Neural progenitor cell (in vitro differentiated cells): ENCODE data around the gene TLK1. TPM values are rescaled to one million over a fixed set of nuclear protein-coding genes. Genes with fewer than 3 reads are reported as not detected.

Experiments used
- DNase-seq: peaks from one replicate; pipeline ENCODE4 v3.0.0-alpha.2; 2016; ENCODE audit warnings: low spot score
- H2AFZ ChIP-seq: fragments of 200-600 bp; sonication (generic); replicated peaks from 2 replicates; pipeline ENCODE4 v1.6.1; 2016; ENCODE audit warnings: antibody characterized with exemption
- H3F3A ChIP-seq: fragments of 200-600 bp; sonication (generic); 2 replicates; pipeline ENCODE4 v1.6.1; 2016; ENCODE audit warnings: antibody characterized with exemption, low read depth
- H3K27ac ChIP-seq: fragments of 200-600 bp; sonication (generic); 2 replicates; pipeline ENCODE4 v1.5.1; 2016; ENCODE audit warnings: mild to moderate bottlenecking
- H3K27me3 ChIP-seq: fragments of 200-600 bp; sonication (generic); 2 replicates; pipeline ENCODE4 v1.6.1; 2016; ENCODE audit warnings: mild to moderate bottlenecking, moderate library complexity
- H3K36me3 ChIP-seq: fragments of 200-600 bp; sonication (generic); 2 replicates; pipeline ENCODE4 v1.5.1; 2016
- H3K4me1 ChIP-seq: fragments of 200-600 bp; sonication (generic); 2 replicates; pipeline ENCODE4 v1.6.1; 2016; ENCODE audit warnings: mixed run types
- H3K4me2 ChIP-seq: fragments of 200-600 bp; sonication (generic); 2 replicates; pipeline ENCODE4 v1.6.1; 2016
- H3K4me3 ChIP-seq: fragments of 200-600 bp; sonication (generic); 2 replicates; pipeline ENCODE4 v1.5.1; 2016
- H3K79me2 ChIP-seq: fragments of 200-600 bp; sonication (generic); 2 replicates; pipeline ENCODE4 v1.6.1; 2016; ENCODE audit warnings: low read depth
- H3K9ac ChIP-seq: fragments of 200-600 bp; sonication (generic); 2 replicates; pipeline ENCODE4 v1.6.1; 2016
- H3K9me3 ChIP-seq: fragments of 200-600 bp; sonication (generic); 2 replicates; pipeline ENCODE4 v1.5.1; 2016; ENCODE audit warnings: low read depth
- H4K20me1 ChIP-seq: fragments of 200-600 bp; sonication (generic); 2 replicates; pipeline ENCODE4 v1.6.1; 2016; ENCODE audit warnings: low read depth
- H3K27ac Mint-ChIP-seq: 3 replicates; pipeline ENCODE4 v1.8.0; 2021; ENCODE audit warnings: mixed read lengths
- H3K27me3 Mint-ChIP-seq: 2 replicates; pipeline ENCODE4 v1.8.0; 2022; ENCODE audit warnings: low read depth, mild to moderate bottlenecking, inconsistent platforms, moderate library complexity, mixed read lengths; ENCODE audit not compliant: insufficient read depth
- H3K36me3 Mint-ChIP-seq: 3 replicates; pipeline ENCODE4 v1.8.0; 2021; ENCODE audit warnings: mixed read lengths
- H3K4me1 Mint-ChIP-seq: 3 replicates; pipeline ENCODE4 v1.8.0; 2021; ENCODE audit warnings: mixed read lengths
- H3K4me3 Mint-ChIP-seq: 3 replicates; pipeline ENCODE4 v1.8.0; 2021; ENCODE audit warnings: mild to moderate bottlenecking, moderate library complexity, mixed read lengths
- H3K9me3 Mint-ChIP-seq: 3 replicates; pipeline ENCODE4 v1.8.0; 2020; ENCODE audit warnings: mixed read lengths
- CTCF ChIP-seq: fragments of 200-600 bp; sonication (generic); IDR thresholded peaks from 2 replicates; pipeline ENCODE4 v1.5.1; 2017; ENCODE audit warnings: antibody characterized with exemption, mild to moderate bottlenecking
- EZH2 ChIP-seq: fragments of 200-600 bp; sonication (generic); IDR thresholded peaks from 2 replicates; pipeline ENCODE4 v1.6.1; 2017; ENCODE audit warnings: antibody characterized with exemption, mild to moderate bottlenecking, moderate library complexity
- EZH2phosphoT487 ChIP-seq: fragments of 200-600 bp; sonication (generic); IDR thresholded peaks from 2 replicates; pipeline ENCODE4 v1.6.1; 2017; ENCODE audit warnings: antibody characterized with exemption
- total RNA-seq: library from RNA; depleted of rRNA; stranded (reverse); fragments of >200 nt; gene quantifications from 2 replicates; pipeline ENCODE4 v1.2.3, GENCODE V29; 2015; ENCODE audit warnings: low replicate concordance

TLK1 gene
- total RNA-seq, 1 donor from 2014 or later, result 31.1 TPM

- no peaks in the 10 kb centered on the region for H3K27me3 Mint-ChIP-seq
- Histone ChIP-seq H3K4me2 (no peak overlapping the region), H3K27me3 (no peaks in the 10 kb centered on the region), H3K79me2 (peaks cover 100% of the 10 kb centered on the region), H3F3A (no peaks in the 10 kb centered on the region), H3K4me1 (peaks cover 11% of the 10 kb centered on the region), H4K20me1 (peaks cover 12% of the 10 kb centered on the region), H3K27ac (no peak overlapping the region), H3K9me3 (no peaks in the 10 kb centered on the region), H3K4me3 (no peak overlapping the region), H3K36me3 (peaks cover 10% of the 10 kb centered on the region), H2AFZ (no peak overlapping the region), H3K9ac (no peak overlapping the region)
- H3K36me3 Mint-ChIP-seq, result peaks cover 55% of the 10 kb centered on the region
- no peak for DNase-seq
- H3K9me3 Mint-ChIP-seq, result peaks cover 19% of the 10 kb centered on the region
- H3K4me1 Mint-ChIP-seq, result peaks cover 4% of the 10 kb centered on the region
- TF ChIP-seq EZH2 (no peak), EZH2phosphoT487 (no peak), CTCF (no peak)
- no peak overlapping the region for H3K4me3 Mint-ChIP-seq
- H3K27ac Mint-ChIP-seq, result no peak overlapping the region
Observed at GRCh38 chr2:171107803-171108202, 52.9 kb downstream of the TLK1 start.

- Histone ChIP-seq H3K27ac (no peak overlapping the region), H3K9ac (no peak overlapping the region), H3K79me2 (peaks cover 100% of the 10 kb centered on the region), H3K4me3 (no peak overlapping the region), H3K9me3 (peaks cover 7% of the 10 kb centered on the region), H3K4me1 (peaks cover 18% of the 10 kb centered on the region), H3F3A (no peaks in the 10 kb centered on the region), H3K4me2 (no peak overlapping the region), H4K20me1 (peaks cover 9% of the 10 kb centered on the region), H2AFZ (no peak overlapping the region), H3K27me3 (no peaks in the 10 kb centered on the region), H3K36me3 (peaks cover 30% of the 10 kb centered on the region)
- Mint-ChIP-seq H3K27me3 (no peaks in the 10 kb centered on the region), H3K36me3 (peaks cover 55% of the 10 kb centered on the region), H3K4me1 (peaks cover 7% of the 10 kb centered on the region), H3K27ac (no peak overlapping the region), H3K9me3 (peaks cover 30% of the 10 kb centered on the region), H3K4me3 (no peak overlapping the region)
- no peak for DNase-seq
- no peak for TF ChIP-seq EZH2
Observed at GRCh38 chr2:171104379-171104778, 56.3 kb downstream of the TLK1 start.

DNA sequence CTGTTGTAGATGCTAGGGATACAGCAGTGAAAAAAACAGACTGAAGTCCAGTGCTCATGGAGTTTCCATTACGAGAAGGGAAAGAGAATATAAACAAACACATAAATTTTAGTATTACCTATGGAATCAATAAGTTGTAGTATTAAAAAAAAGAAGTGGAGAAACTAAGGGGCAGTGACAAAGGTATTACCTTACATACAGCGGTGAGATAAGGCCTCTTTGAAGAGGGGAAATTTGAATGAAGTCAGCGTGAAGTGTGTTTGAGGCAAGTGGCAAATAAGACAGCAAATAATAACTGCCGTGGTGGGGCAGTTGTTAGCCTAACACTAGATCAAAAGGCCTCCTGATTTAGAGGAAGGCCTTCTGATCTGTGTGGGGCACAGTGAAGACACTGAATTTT, 57.9 kb downstream of the TLK1 start:
- Histone ChIP-seq H3K9ac (no peak overlapping the region), H3F3A (no peaks in the 10 kb centered on the region), H2AFZ (no peak overlapping the region), H3K79me2 (peaks cover 100% of the 10 kb centered on the region), H3K27ac (peak overlapping the region; percentile 65), H3K27me3 (no peaks in the 10 kb centered on the region), H3K9me3 (peaks cover 12% of the 10 kb centered on the region), H3K4me3 (no peak overlapping the region), H4K20me1 (peaks cover 9% of the 10 kb centered on the region), H3K4me1 (peaks cover 18% of the 10 kb centered on the region), H3K36me3 (peaks cover 27% of the 10 kb centered on the region), H3K4me2 (no peak overlapping the region)
- Mint-ChIP-seq H3K4me3 (no peak overlapping the region), H3K36me3 (peaks cover 62% of the 10 kb centered on the region), H3K27me3 (no peaks in the 10 kb centered on the region), H3K27ac (no peak overlapping the region), H3K4me1 (peaks cover 7% of the 10 kb centered on the region), H3K9me3 (peaks cover 39% of the 10 kb centered on the region)
- no peak for DNase-seq
- TF ChIP-seq EZH2 (no peak), EZH2phosphoT487 (no peak), CTCF (no peak)

DNA sequence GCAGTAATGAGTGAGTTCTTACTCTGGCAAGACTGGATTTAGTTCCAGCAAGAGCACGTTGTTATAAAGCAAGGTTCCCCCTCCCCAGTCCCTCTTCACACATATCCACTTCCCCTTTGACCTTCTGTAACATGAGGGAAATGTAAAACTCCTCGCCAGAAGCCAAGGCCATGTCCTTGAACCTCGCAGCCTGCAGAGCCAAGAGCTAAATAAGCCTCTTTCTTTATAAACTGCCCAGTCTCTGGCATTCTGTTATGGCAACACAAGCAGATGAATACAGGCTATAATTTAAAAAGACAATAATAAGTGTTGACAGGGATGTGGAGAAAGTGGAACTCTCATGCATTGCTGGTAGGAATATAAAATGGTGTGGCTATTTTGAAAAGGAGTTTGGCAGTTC, 60.3 kb downstream of the TLK1 start:
- no peak for DNase-seq
- no peak for TF ChIP-seq EZH2phosphoT487
- TF ChIP-seq CTCF, result no peak
- TF ChIP-seq EZH2, result no peak
- Mint-ChIP-seq H3K4me1 (peaks cover 7% of the 10 kb centered on the region), H3K9me3 (peaks cover 54% of the 10 kb centered on the region), H3K4me3 (no peak overlapping the region), H3K36me3 (peaks cover 67% of the 10 kb centered on the region), H3K27me3 (no peaks in the 10 kb centered on the region), H3K27ac (no peak overlapping the region)
- H3K27me3 ChIP-seq, result no peaks in the 10 kb centered on the region
- H3K27ac ChIP-seq, result no peak overlapping the region
- peaks cover 6% of the 10 kb centered on the region for H4K20me1 ChIP-seq
- peaks cover 100% of the 10 kb centered on the region for H3K79me2 ChIP-seq
- H3K36me3 ChIP-seq, result peaks cover 27% of the 10 kb centered on the region
- no peak overlapping the region for H3K4me2 ChIP-seq
- no peaks in the 10 kb centered on the region for H3F3A ChIP-seq
- H3K4me3 ChIP-seq, result no peak overlapping the region
- no peak overlapping the region for H3K9ac ChIP-seq
- H2AFZ ChIP-seq, result no peak overlapping the region
- H3K9me3 ChIP-seq, result peaks cover 12% of the 10 kb centered on the region
- peaks cover 18% of the 10 kb centered on the region for H3K4me1 ChIP-seq
